HG02973 (cell line): ENCODE measurements around the gene BHLHA15.

ENCODE experiments used
- ATAC-seq: cut with Tn5 transposase; IDR thresholded peaks from one replicate; pipeline ENCODE4 v1.9.1; 2021; ENCODE audit warnings: moderate library complexity; ENCODE audit not compliant: unreplicated experiment

Gene BHLHA15

DNA sequence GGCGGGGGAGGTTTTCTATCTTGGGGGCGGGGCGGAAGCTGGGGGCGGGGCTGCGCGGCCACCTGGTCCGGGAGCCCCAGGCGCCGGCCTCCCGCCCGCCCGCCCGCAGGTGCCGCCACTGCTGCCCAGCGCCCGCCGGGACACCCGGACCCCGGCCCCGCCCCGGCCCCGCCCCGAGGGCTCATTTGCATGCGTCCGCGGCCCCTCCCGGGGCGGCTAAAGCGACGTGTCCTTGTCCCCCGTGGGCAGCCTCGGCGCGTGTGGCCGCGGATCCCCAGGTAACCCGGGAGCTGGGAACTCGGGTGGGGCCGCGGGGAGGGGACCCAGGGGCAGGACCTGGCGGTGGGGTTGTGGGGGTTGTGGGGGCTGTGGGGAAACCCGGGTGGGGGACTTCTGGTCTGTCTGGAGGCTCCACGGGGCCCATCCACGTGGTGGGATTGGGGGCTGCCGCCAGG, at the start of gene BHLHA15:
TSS of gene BHLHA15 (plus strand) at position 219 of the 455 bp plus-strand sequence. CDS start 871 bp downstream, outside the sequence.
- no peak for ATAC-seq

DNA sequence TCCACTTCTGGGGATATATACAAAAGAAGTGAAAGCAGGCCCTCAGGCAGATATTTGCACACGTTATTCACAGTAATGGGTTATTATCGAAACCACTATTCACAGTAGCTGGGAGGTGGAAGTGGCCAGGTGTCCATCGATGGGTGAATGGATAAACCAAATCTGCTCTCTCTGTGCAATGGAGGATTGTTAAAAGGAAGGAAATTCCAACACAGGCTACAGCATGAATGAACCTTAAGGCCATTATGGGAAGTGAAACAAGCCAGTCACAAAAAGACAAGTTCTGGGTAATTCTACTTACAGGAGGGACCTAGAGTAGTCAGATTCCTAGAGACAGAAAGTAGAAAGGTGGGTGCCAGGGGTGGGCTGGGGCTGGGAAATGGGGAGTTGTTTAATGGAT, 48.5 kb upstream of the BHLHA15 start:
- ATAC-seq = no peak

DNA sequence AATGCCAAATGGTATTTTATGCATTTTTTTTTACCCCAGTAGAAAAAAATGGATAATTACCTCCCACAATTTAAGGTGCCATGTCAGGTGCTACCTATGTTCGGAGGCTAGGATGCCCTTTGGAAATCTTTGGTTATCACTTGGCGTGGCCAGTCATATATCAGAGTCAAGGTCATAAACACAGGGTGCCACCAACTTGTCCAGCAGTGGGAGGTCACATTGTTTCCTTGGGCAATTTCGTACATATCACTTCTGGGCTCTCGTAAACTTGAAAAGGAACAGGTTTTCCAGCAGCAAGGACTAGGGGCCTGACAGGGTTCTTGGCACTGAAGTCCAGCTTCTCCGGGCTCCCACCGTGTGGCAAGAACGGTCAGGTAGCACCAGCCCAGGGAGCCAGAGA, 48.0 kb upstream of the BHLHA15 start:
- no peak for ATAC-seq

DNA sequence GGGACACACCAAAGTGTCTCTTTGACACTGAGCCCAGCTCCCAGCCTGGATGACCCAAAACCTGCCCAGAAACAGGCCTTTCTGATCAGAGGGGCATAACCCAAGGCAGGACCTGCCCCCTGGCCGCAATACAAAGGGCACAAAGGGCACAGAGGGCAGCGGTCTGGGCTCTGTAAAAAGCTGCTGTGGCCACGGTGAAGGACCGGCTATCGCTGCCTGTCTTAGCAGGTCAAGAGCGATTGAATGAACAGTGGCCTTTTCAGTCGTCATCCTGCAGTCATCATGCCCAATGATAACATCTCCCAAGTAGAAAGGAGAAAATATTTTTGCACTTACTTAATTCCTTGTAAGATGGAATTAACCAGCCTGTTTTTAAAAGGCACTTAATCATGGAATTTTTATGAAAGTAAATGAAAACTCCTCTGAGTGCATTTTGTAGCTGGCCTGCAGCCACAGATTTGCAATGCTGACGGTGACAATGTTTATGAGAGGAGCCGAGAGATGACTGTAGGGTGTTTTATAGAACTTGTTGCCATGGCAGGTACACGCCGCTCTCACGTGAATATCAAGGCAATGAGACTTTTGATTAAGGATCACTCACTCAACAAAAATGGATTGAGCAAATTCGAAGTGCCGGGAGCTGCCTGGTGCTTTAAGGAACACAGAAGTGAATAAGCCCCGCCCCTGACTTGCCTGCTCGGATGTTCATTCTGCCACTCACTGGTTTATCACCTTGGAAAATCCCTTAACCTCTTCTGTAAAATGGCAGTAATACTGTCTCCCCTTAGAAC, 47.3 kb upstream of the BHLHA15 start:
- no peak for ATAC-seq

DNA sequence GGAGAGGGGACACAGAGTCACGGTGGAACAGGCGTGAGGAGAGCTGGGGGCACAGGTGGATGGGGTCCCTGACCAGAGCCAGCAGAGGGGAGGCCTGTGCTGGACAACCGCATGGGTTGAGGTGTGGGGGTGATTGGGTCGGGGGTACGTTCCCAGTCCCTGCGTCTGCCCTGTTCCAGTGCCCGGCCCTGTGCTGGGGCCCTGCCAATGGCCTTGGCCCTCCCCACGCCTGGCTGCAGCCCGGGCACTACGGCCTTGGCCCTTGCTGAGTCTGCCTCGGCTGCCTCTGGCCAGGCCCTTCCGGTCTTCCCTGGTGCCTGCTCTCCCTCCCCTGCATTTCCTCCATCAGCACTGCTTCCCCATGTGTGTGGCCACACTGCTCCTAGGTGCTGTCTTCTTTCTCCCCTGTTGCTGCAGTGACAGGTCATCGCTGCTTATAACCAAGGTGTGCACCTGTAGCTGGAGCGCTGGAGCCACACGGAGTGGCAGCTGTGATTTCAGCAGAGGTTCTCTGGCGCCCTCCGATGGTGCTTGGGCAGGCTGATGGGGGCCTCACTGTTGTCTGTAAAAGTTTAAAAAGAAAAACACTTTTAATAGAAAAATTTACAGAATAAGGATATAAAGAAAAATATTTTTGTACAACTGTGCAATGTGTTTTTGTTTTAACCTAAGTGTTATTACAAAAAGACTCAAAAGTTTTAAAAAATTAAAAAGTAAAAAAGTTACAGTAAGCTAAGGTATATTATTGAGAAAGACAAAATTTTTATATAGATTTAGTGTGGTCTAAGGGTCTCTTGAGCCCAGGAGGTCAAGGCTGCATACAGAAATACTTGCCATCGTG, 45.2 kb upstream of the BHLHA15 start:
- no peak for ATAC-seq

DNA sequence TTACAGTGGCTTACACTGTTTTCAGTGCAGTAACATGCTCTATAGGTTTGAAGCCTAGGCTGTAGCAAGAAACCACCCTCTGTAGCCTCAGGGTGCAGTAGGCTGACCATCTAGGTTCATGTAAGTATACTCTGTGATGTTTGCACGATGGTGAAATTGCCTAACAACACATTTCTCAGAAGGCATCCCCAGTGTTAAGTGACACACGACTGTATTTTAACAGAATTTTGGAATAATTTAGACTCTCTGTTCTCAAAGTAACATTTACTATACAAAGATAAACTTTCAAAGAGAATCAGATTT, 44.6 kb upstream of the BHLHA15 start:
- ATAC-seq = no peak

DNA sequence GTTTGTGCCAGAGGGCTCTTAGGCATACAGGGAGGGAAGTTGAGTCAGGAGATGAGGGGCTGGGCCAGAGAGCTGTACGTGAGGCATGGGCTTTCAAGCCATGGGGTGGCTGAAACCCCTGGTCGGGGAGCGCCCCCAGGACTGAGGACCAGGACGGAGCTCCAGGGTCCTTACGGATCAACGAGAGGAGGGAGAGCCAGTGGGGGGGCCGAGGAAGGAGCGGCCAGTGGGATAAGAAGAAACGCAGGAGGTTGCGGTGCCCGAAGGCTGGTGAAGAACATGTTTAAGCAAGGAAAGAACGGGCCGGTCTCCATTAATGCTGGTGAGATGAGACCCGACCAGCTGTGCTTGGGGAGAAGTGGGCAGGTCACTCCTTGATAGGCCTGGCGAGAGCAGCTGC, 43.6 kb upstream of the BHLHA15 start:
- ATAC-seq = no peak

DNA sequence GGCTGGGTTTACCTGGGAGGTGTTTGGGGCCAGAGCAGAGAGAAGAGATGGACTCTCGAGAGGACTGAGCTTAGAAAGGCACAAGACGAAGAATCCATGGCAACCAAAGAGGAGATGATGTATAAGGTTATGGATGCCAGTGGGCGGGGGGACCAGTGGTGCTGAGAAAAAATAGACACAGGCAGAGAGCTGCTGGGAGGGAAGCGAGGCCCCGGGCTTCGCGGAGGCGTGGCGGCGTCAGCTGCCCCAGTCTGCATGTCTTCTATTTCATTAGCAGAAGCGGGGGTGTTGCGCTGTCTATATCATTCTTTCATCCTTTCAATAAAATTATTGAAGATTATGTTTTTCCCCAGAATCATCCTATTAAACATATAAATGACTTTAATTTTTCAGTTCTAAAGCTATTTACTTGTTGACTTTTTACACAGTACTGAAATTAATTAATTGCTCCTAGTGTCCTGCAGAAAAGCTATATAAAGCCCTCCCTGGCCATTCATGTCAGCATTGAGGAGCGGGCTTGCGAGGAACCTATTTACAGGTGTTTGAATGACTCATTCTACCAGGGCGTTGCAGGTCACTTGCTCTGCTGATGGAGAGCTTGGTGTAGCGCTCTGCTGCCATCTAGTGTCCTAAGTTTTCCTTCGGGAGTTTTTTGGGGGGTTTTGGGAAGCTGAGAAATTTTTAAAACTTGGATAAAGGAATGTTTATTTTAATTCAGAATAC, 42.9 kb upstream of the BHLHA15 start:
- ATAC-seq = peak; percentile 64

DNA sequence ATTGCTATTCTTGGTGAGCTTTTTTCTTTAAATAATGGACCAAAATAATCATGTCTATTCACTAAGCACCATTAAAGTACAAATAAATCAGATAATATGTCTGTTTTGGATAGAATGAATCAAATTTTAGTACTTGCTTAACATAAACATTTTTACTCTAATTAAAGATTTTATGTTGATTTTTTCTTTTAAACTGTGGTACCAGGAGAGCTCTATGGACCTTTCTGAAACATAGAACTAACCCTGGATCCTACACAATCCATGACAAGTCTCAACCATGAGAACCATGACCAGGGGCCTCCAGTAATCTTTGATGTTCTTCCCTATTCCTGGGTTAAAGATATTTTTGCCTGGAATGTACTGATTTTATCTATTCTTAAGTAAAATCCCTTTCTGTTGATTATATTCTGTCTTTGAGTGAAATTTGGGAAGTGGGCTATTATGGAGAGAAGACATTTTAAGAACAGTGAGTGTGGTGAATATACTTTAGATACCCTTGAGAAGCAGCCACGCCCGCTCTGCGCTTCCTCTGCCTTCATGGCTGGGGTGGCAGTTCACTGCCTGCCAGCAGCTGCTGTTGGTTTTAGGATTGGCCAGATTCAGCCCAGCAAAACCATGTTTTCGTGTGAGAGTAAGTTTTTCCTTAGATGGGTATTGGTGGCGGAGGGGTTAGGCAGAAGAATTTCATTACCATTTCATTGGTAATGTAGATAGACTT, 42.2 kb upstream of the BHLHA15 start:
- no peak for ATAC-seq

DNA sequence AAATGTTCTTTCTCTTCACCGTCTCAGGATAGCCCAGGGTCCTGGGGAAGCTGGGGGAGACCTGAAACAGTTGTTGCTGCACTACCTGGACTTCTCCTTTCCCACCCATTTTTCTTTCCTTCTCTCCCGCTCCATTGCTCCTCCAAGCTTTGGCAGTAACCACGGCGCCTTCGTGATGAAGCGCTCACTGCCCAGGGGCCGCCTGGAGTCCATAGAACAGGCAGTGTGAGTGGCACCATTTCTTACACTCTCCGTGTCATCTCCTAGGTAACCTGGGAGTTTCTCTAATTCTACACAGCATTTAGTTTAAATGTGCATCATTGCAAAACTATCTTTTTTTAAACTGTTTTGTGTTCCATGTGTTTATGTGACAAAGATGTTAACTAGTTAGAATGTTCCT, 40.3 kb upstream of the BHLHA15 start:
- ATAC-seq = no peak

DNA sequence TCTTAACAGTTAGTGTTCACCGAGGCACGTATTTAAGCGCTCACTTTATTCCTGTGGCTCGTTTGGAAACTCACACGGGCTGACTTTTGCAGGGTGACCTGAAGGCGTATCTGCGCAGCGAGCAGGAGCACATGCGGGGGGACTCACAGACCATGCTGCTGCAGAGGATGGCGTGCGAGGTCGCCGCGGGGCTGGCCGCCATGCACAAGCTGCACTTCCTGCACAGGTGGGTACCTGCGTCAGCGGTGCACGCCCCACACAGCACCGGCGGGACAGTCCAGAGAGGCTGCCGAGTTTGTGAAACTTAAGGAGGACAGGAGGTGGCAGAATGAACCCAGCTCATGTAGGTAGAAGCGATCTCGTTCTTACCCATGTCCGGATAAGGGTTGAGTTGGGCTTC, 39.8 kb upstream of the BHLHA15 start:
- ATAC-seq = no peak

DNA sequence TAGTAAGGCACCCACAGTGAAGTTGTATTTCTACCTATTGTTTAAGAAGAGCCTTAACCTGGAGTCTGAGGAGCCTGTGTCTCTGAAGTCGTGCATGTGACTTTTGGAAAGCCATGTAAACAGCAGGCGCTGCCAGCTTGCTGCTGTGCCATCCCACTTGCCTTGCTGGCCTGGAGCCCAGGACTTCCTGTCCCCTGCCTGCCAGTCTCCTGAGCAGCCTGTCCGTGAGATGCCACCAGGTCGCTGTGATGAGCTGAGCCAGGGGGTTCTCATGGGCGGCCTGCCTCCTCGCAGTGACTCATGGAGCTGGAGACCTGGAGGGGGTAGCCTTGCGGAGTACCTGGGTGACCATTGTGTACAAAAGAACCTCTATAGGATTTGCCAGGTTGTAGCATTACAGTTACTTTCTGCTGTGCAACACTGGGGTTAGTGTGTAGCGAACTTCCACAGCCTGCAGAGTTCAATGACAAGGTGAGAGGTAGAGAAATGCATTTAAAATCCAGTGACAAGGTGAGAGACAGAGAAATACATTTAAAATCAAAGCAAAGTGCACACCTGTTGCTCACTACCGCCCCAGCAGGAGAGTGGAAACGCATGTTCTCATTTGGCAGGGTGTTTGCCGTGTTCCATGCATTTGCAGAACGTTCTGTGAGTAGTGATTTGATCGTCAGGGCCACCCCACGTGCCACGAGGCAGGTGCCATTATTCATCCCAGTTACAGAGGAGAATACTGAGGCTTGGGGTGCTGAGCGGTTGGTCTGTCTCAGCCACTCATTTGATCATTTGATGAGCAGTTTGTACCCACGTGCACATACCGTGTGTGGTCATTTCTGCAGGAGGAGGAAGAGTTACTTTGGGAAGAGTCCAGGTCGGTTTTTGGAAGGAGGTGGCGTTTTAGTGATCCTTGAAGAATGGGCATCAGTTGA, 36.6 kb upstream of the BHLHA15 start:
- no peak for ATAC-seq

DNA sequence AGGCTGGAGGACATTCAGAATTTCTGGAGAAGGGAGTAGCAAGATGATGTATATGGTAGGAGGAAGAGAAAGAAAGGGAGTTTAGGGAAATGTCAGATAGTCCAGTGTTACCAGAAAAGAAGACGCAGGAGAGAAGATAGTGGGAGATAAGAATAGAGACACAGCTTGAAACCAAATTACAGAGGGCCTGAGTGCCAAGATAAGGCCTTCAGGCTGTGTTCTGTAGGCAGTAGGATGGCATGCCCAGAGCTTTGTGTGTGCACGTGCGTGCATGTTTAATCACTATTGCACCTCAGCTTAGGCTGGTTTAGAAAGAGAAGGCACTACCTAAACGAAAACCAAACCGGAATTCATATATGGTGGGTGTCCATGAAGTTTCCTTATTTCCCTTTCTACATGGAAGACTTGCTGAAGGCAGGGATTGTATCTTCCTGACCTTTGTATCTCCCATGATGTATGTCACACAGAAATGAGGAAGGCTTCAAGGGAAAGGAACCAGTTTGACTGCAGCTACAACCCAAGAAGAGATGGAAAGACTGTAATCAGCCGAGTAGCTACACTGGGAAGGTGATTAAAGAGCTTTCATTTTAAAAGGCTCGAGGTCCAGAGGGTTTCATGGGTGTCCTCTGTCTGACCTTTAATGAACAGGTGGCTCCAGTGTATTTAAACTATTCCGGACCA, 35.8 kb upstream of the BHLHA15 start:
- no peak for ATAC-seq

DNA sequence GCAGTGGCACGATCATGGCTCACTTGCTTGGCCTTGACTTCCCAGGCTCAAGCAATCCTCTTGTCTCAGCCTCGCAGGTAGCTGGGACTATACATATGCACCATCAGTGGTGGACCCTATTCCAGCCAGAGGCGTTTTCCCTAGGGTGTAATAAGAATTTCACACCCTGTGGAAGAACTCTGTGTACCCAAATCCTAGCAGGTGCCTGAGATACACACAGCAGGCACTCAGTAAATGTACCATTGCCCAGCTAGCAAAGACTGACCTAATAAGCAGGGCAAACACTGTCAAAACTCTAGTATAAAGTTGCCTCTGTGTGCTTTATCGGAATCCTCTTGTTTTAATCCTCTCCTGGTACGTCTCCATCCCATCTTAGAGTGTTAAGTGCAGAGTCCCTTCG, 33.7 kb upstream of the BHLHA15 start:
- ATAC-seq = no peak

DNA sequence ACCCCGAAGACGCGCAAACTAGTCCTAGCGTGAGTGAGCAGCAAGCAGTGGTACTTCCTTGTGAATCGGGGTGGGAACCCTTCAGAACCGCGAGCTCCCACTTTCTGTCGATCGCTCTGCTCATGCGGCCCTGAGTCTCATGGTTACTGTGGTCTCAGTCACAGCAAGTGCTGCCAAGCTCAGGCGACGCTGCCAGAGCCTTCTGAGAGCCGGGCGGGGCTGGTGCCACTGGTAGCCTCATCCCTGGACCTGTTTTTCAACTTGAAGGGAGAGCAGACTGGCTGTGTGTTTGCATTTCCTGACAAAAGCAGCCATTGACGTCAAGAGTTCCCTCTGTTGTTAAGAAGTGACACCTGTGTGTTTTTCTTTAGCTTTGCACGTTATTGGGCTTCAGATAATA, 32.9 kb upstream of the BHLHA15 start:
- no peak for ATAC-seq

DNA sequence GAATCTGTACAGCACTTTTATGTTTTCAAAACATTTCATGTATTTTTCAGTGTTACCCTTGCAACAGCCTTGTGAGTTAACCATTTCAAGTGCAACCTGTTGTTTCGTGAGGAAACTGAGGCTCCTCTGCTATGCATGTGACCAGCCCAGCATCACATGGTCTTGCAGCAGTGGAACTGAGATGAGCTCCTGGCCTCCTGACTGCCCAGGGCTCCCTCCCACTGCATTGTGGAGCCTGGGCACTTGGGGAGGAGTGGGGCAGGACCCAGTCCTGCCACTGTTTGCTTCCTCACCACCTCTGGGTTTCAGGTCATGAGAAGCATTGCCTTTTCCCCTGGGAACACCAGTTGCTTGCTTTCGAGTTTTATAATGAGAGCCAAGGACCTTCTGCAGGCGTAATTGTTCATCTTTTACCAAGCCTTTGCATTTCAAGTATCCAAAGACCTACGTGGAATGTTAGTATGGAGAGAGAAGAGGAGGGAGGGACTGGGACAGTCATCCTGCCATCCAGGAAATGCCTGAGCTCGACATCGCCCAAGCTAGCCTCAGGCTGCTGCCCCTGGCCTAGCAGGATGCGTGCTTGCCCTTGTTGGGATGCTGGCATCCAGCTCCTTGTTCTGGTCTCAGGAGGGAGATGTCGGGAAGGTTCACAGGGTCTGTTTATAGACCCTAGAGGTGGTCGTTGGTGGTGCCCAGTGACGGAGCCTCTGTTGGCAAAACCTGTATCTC, 32.3 kb upstream of the BHLHA15 start:
- no peak for ATAC-seq

DNA sequence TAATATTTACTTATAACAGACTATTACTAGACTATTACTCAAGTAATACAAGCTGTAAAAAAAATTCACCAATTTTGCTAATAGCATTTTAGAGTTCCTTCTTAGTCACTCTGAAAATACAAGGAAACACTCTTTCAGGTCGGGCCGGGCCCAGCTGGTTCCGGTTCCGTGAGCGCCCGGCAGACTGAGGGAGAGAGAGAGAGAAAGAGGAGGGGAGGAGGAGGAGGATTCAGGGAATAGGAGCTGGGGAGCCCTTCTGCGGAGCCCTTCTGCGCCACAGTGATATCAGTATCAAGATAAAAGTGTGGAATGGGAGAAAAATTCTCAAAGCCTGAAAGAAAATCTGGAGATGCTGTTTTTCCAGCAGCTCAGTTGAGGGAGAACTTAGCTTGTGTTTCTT, 30.5 kb upstream of the BHLHA15 start:
- ATAC-seq = no peak

DNA sequence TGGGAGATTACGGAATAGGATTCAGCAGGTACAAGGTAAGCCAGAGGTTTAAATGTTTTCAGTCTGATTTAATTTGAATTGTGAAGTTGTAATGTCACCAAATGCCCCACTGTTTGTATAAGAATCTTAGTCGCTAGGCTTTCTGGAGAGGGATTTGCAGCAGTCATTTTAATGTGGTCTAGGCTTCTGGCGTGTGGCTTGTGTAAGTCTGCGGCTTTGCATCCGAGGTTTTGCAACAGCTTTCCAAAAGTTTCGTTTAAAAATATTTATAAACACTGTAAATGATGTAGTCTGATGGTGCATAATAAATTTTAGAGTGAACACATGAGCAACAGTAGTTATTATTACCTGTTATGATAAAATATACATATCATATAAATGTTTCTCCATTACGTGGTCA, 26.1 kb upstream of the BHLHA15 start:
- ATAC-seq = no peak
